Liver (tissue), 9 donors: ENCODE data around the gene PPARA. TPM values are rescaled to one million over a fixed set of nuclear protein-coding genes. Genes with fewer than 3 reads are reported as not detected.

Experiments used
- DNase-seq: peaks from one replicate; pipeline ENCODE4 v3.0.0-alpha.2; 2017; ENCODE audit warnings: low spot score
- H3K27ac ChIP-seq, 2 donors: one replicate each; pipeline ENCODE4 v1.7.0; 2013; ENCODE audit warnings: inconsistent platforms in 2 of 2, low read length in 2 of 2, control low read depth in 1 of 2, low read depth in 1 of 2, mild to moderate bottlenecking in 1 of 2
- H3K27me3 ChIP-seq, 4 donors: one replicate each; pipeline versions ENCODE4 v1.6.1 to v1.7.0; 2013; ENCODE audit warnings: low read length in 3 of 4, inconsistent platforms in 1 of 4, mild to moderate bottlenecking in 1 of 4, moderate library complexity in 1 of 4; ENCODE audit not compliant: control insufficient read depth in 4 of 4, insufficient read depth in 4 of 4
- H3K36me3 ChIP-seq, 4 donors: one replicate each; pipeline versions ENCODE4 v1.6.1 to v1.7.0; 2013; ENCODE audit warnings: low read length in 3 of 4, mild to moderate bottlenecking in 3 of 4, low read depth in 1 of 4, moderate library complexity in 1 of 4; ENCODE audit not compliant: control insufficient read depth in 4 of 4, insufficient read depth in 3 of 4
- H3K4me1 ChIP-seq, 4 donors: one replicate each; pipeline versions ENCODE4 v1.6.1 to v1.7.0; 2013; ENCODE audit warnings: low read length in 3 of 4, mild to moderate bottlenecking in 3 of 4, moderate library complexity in 1 of 4; ENCODE audit not compliant: control insufficient read depth in 4 of 4, insufficient read depth in 4 of 4
- H3K4me3 ChIP-seq, 3 donors: one replicate each; pipeline versions ENCODE4 v1.6.1 to v1.7.0; 2013; ENCODE audit warnings: low read length in 3 of 3, control low read depth in 1 of 3, low read depth in 1 of 3, mild to moderate bottlenecking in 1 of 3
- H3K9ac ChIP-seq, 2 donors: one replicate each; pipeline ENCODE4 v1.7.0; 2013; ENCODE audit warnings: low read length in 2 of 2, mild to moderate bottlenecking in 2 of 2, moderate library complexity in 2 of 2, control low read depth in 1 of 2, low read depth in 1 of 2
- H3K9me3 ChIP-seq, 4 donors: one replicate each; pipeline versions ENCODE4 v1.6.1 to v1.7.0; 2013; ENCODE audit warnings: low read length in 3 of 4; ENCODE audit not compliant: control insufficient read depth in 4 of 4
- CTCF ChIP-seq: fragments of 150-350 bp; IDR thresholded peaks from 2 replicates; pipeline ENCODE4 v1.5.1; 2017; ENCODE audit warnings: improper control_type of control experiment, low read depth, low read length; ENCODE audit not compliant: missing input control
- EGR1 ChIP-seq, 2 donors: IDR thresholded peaks; 2 replicates each; pipeline ENCODE4 v1.6.1; 2016 to 2018; ENCODE audit warnings: antibody characterized with exemption in 2 of 2, low read depth in 2 of 2
- FOXA1 ChIP-seq: IDR thresholded peaks from 2 replicates; pipeline ENCODE4 v1.6.1; 2016; ENCODE audit warnings: antibody characterized with exemption
- FOXA2 ChIP-seq: IDR thresholded peaks from 2 replicates; pipeline ENCODE4 v1.6.1; 2016; ENCODE audit warnings: antibody characterized with exemption
- GABPA ChIP-seq, 2 donors: IDR thresholded peaks in 1 of 2; conservative IDR thresholded peaks in 1 of 2; 2 replicates each; pipeline ENCODE4 v1.6.1; 2016; ENCODE audit warnings: antibody characterized with exemption in 2 of 2, mild to moderate bottlenecking in 1 of 2, moderate library complexity in 1 of 2
- HNF4A ChIP-seq, 2 donors: conservative IDR thresholded peaks; 2 replicates each; pipeline ENCODE4 v1.6.1; 2016; ENCODE audit warnings: antibody characterized with exemption in 2 of 2, mild to moderate bottlenecking in 2 of 2
- HNF4G ChIP-seq: IDR thresholded peaks from 2 replicates; pipeline ENCODE4 v1.6.1; 2016; ENCODE audit warnings: antibody characterized with exemption
- JUND ChIP-seq, 2 donors: IDR thresholded peaks; 2 replicates each; pipeline ENCODE4 v1.6.1; 2016; ENCODE audit warnings: antibody characterized with exemption in 2 of 2
- MAX ChIP-seq: IDR thresholded peaks from 2 replicates; pipeline ENCODE4 v1.6.1; 2016; ENCODE audit warnings: antibody characterized with exemption
- NR2F2 ChIP-seq: IDR thresholded peaks from 2 replicates; pipeline ENCODE4 v1.6.1; 2016; ENCODE audit warnings: antibody characterized with exemption
- RAD21 ChIP-seq, 2 donors: IDR thresholded peaks; 2 replicates each; pipeline ENCODE4 v1.6.1; 2016; ENCODE audit warnings: antibody characterized with exemption in 2 of 2, mild to moderate bottlenecking in 2 of 2
- RXRA ChIP-seq, 2 donors: IDR thresholded peaks; 2 replicates each; pipeline ENCODE4 v1.6.1; 2017 to 2018; ENCODE audit warnings: antibody characterized with exemption in 2 of 2, mild to moderate bottlenecking in 1 of 2
- SP1 ChIP-seq: IDR thresholded peaks from 2 replicates; pipeline ENCODE4 v1.6.1; 2018; ENCODE audit warnings: antibody characterized with exemption, mild to moderate bottlenecking
- TAF1 ChIP-seq: conservative IDR thresholded peaks from 2 replicates; pipeline ENCODE4 v1.6.1; 2016; ENCODE audit warnings: antibody characterized with exemption, mild to moderate bottlenecking
- YY1 ChIP-seq: IDR thresholded peaks from 2 replicates; pipeline ENCODE4 v1.6.1; 2016; ENCODE audit warnings: antibody characterized with exemption, mild to moderate bottlenecking
- ZBTB33 ChIP-seq: IDR thresholded peaks from 2 replicates; pipeline ENCODE4 v1.6.1; 2016; ENCODE audit warnings: antibody characterized with exemption
- WGBS: extraction: QIAGEN DNeasy Blood & Tissue Kit; methylation state at CpG from one replicate; pipeline ENCODE4 v1.1.7; 2013; 5-methylcytosine and 5-hydroxymethylcytosine counted together
- polyA plus RNA-seq, 2 donors: library from polyadenylated mRNA; stranded (reverse) in 1 of 2; unstranded in 1 of 2; fragments of 200-250 nt in 1 of 2; fragments of >200 nt in 1 of 2; fragmentation: Nextera tagmentation in 1 of 2; extraction: Ambion mirVana in 1 of 2; gene quantifications; one replicate each; pipeline versions ENCODE4 v1.2.1 to v1.2.3, GENCODE V29; 2013 to 2015
- total RNA-seq, 2 donors: library from RNA; depleted of rRNA; stranded (reverse); fragments of >200 nt; gene quantifications; one replicate each; pipeline ENCODE4 v1.2.3, GENCODE V29; 2014
- TF ChIP-seq, protein P1 (sequence below): IDR thresholded peaks from 2 replicates; pipeline ENCODE4 v1.6.1; 2016; ENCODE audit warnings: antibody characterized with exemption, mild to moderate bottlenecking
- TF ChIP-seq, protein P2 (sequence below): IDR thresholded peaks from 2 replicates; pipeline ENCODE4 v1.6.1; 2016; ENCODE audit warnings: antibody characterized with exemption
- donor health status: healthy.
- donor health status: healthy.
- donor health status: healthy.
- donor health status: healthy.
- donor health status: healthy.

The PPARA gene
- total and polyA plus RNA-seq, 4 donors = 31.2 to 78.8 (median 41.3) TPM

- DNase-seq = no peak
- no peak for TF ChIP-seq RAD21 (IDR thresholded peaks at IDR 0.05)
- TF ChIP-seq TAF1 = no peak
- TF ChIP-seq, protein P1, sequence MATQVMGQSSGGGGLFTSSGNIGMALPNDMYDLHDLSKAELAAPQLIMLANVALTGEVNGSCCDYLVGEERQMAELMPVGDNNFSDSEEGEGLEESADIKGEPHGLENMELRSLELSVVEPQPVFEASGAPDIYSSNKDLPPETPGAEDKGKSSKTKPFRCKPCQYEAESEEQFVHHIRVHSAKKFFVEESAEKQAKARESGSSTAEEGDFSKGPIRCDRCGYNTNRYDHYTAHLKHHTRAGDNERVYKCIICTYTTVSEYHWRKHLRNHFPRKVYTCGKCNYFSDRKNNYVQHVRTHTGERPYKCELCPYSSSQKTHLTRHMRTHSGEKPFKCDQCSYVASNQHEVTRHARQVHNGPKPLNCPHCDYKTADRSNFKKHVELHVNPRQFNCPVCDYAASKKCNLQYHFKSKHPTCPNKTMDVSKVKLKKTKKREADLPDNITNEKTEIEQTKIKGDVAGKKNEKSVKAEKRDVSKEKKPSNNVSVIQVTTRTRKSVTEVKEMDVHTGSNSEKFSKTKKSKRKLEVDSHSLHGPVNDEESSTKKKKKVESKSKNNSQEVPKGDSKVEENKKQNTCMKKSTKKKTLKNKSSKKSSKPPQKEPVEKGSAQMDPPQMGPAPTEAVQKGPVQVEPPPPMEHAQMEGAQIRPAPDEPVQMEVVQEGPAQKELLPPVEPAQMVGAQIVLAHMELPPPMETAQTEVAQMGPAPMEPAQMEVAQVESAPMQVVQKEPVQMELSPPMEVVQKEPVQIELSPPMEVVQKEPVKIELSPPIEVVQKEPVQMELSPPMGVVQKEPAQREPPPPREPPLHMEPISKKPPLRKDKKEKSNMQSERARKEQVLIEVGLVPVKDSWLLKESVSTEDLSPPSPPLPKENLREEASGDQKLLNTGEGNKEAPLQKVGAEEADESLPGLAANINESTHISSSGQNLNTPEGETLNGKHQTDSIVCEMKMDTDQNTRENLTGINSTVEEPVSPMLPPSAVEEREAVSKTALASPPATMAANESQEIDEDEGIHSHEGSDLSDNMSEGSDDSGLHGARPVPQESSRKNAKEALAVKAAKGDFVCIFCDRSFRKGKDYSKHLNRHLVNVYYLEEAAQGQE = no peak
- no peak for TF ChIP-seq FOXA2
- no peak for TF ChIP-seq SP1
- TF ChIP-seq FOXA1 = no peak
- TF ChIP-seq EGR1 (IDR thresholded peaks at IDR 0.05; ENCODE audit: low read depth in 2 of 2) = no peak
- TF ChIP-seq ZBTB33 = no peak
- TF ChIP-seq YY1 = no peak
- TF ChIP-seq, protein P2, sequence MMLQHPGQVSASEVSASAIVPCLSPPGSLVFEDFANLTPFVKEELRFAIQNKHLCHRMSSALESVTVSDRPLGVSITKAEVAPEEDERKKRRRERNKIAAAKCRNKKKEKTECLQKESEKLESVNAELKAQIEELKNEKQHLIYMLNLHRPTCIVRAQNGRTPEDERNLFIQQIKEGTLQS = no peak
- no peak for TF ChIP-seq NR2F2
- no peak for TF ChIP-seq HNF4G
- TF ChIP-seq JUND (IDR thresholded peaks at IDR 0.05) = no peak
- TF ChIP-seq MAX = no peak
- no peak for TF ChIP-seq GABPA (IDR thresholded peaks at IDR 0.05 in 1 of 2, conservative IDR thresholded peaks at IDR 0.05 in 1 of 2)
- TF ChIP-seq RXRA (IDR thresholded peaks at IDR 0.05) = no peak
- no peak for TF ChIP-seq HNF4A (conservative IDR thresholded peaks at IDR 0.05)
- no peak for TF ChIP-seq CTCF
- WGBS = 86% methylated on average over 16 of the region's 16 CpGs
- H3K27me3 ChIP-seq = no peaks in the 10 kb centered on the region
- H3K36me3 ChIP-seq = peaks cover 0 to 3% (median 0%) of the 10 kb centered on the region in 4 donors
- no peak overlapping the region for H3K9ac ChIP-seq
- H3K4me1 ChIP-seq = peaks cover 11 to 42% (median 30%) of the 10 kb centered on the region in 4 donors
- no peak overlapping the region for H3K4me3 ChIP-seq
- no peak overlapping the region for H3K27ac ChIP-seq
- no peaks in the 10 kb centered on the region for H3K9me3 ChIP-seq
These were observed 9.1 kb upstream of the PPARA start for GRCh38 chr22:46140989-46141928.
